ENCODE results near the gene TEX101. TPM values are rescaled to one million over a fixed set of nuclear protein-coding genes. Genes with fewer than 3 reads are reported as not detected.
"Not testable (repeated sequence)": the region's sequence is repeated elsewhere in the genome, so short reads cannot be mapped to it uniquely, and the experiment has no call there.

TEX101 gene
- total RNA-seq, 1 experiment from 2014 or later: 1.7 TPM

DNA sequence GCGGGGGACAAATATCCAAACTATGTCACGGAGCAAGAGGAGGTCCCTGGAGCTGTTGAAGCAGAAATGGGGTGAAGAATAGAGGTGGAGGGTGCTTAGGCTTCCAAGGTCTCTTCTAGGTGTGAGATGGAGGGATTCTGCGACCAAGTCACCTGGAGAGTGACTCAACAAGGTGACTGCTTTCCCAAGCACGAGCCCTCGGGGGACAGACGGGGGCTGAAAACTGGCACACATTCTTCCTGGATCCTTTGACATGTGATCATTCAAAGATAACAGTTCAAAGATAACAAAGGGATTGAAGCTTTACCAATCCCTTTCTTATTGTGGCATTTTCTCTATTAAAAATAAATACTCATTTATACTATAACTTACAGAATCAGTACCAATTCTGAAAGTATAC, 2.2 kb upstream of the TEX101 start:
- DNase-seq (ENCODE audit: low spot score): no peak
- in situ Hi-C loops (cut with HindIII; ENCODE audit: low sequenced_read_pairs): no loop called here

DNA sequence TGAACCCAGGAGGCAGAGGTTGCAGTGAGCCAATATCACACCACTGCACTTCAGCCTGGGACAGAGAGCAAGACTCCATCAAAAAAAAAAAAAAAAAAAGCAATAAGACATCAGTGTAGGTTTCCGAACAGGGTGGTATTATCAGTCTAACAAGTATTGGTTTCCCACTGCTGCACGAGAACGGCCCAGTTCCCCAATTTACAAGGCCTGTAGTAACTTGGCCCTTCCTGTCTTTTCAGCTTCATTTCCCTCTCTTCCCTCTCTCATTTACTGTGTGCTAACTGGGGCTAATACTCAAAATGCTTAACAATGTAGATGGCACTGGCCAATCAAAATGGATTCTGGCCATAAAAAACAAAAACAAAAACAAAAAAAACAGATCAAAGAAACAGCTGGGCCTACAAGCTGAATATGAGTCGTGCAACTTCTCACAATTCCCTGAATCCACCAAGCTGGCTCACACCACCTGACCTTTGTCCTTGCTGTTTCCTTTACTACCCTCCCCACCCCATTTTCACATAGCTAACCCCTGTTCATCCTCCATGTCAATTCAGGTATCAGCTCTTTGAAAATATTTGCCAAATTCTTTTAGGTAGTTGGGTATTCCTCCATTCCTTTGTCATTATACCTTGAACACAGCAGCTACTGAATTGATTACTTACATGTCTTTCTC, 2.4 kb downstream of the TEX101 start:
- in situ Hi-C loops (cut with HindIII; ENCODE audit: low sequenced_read_pairs): no loop called here
- no peak for DNase-seq (ENCODE audit: low spot score)

DNA sequence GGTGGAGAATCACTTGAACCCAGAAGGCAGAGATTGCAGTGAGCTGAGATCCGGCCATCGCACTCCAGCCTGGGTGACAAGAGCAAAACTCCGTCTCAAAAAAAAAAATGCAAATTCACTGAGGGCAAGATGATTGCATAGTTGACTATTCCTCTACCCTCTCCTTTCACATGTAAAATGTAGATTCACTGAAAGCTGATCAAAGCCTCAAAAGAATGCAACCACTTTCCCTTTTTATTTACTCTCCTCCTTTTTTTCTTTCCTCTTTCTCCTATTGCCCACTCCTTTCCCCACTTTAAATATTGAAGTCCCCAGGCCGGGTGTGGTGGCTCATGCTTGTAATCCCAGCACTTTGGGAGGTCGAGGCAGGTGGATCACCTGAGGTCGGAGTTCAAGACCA, 6.3 kb downstream of the TEX101 start:
- DNase-seq (ENCODE audit: low spot score): no peak
- in situ Hi-C loops (cut with HindIII; ENCODE audit: low sequenced_read_pairs): no loop called here

- in situ Hi-C loops (cut with HindIII; ENCODE audit: low sequenced_read_pairs): no loop called here
- no peak for DNase-seq (ENCODE audit: low spot score)
These were observed 7.5 kb downstream of the TEX101 start for GRCh38 chr19:43422000-43422688.

DNA sequence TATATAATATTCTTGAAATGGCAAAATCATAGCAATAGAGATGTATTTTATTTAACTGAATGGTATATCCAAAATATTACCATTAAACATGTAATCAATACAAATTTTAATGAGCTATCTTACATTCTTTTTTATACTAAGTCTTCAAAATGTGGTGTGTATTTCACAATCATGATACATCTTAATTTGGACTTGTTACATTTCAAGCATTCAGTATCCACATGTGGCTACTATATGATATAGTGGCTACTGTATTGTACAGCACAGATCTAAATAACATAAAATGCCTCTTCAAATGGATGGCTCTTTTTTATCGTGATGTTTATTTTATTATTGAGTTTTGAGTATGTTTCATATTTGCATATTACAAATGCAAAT, 8.0 kb downstream of the TEX101 start:
- DNase-seq (ENCODE audit: low spot score): no peak
- in situ Hi-C loops (cut with HindIII; ENCODE audit: low sequenced_read_pairs): no loop called here

- DNase-seq (ENCODE audit: low spot score): no peak
- in situ Hi-C loops (cut with HindIII; ENCODE audit: low sequenced_read_pairs): no loop called here
These were observed 9.1 kb downstream of the TEX101 start for GRCh38 chr19:43423779-43424178.

- in situ Hi-C loops (cut with HindIII; ENCODE audit: low sequenced_read_pairs): no loop called here
- peak; percentile 39 for DNase-seq (ENCODE audit: low spot score)
These were observed 11.1 kb downstream of the TEX101 start for GRCh38 chr19:43425567-43426392.

DNA sequence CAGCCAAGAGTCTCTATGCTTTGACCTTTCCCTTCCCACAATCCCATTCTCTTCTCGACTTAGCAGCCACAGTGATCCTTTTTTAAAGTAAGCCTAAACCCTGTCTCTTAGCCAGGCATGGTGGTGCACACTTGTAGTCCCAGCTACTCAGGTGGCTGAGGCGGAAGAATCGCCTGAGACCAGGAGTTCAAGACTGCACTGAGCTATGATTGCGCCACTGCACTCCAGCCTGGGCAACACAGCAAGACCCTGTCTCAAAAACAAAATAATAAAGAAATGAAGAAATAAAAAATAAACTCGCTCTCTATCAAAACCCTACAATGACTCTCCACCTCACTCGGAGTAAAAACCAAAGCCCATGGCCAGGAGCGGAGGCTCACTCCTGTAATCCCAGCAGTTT, 14.7 kb downstream of the TEX101 start:
- DNase-seq (ENCODE audit: low spot score): no peak
- in situ Hi-C loops (cut with HindIII; ENCODE audit: low sequenced_read_pairs): no loop called here

- in situ Hi-C loops (cut with HindIII; ENCODE audit: low sequenced_read_pairs): no loop called here
- DNase-seq (ENCODE audit: low spot score): no peak
These were observed 15.5 kb downstream of the TEX101 start for GRCh38 chr19:43430142-43430710.

DNA sequence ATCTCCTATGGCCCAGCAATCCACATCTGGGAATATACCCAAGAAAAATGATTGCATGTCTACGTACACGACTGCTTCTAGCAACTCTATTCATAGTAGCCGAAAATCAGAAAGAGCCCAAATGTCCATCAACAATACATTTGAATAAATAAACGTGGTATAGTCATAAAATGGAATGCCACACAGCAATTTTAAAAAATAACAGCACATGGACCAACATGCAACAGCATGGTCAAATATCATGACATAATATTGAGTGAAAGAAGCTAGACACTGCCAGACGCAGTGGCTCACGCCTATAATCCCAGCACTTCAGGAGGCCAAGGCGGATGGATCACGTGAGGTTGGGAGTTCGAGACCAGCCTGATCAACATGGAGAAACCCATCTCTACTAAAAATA, 16.3 kb downstream of the TEX101 start:
- DNase-seq (ENCODE audit: low spot score): no peak
- in situ Hi-C loops (cut with HindIII; ENCODE audit: low sequenced_read_pairs): no loop called here

DNA sequence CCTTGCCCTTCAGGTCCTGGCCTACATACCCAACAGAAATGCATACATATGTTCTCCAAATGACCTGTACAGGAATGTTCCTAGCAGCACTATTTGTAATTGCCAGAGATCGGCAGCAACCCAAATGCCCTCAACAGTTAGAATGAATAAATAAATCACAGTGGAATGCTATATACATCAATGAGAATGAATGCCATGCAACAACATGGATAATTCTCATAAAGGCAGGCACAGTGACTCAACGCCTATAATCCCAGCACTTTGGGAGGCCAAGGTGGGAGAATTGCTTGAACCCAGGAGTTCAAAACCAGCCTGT, 18.6 kb downstream of the TEX101 start:
- in situ Hi-C loops (cut with HindIII; ENCODE audit: low sequenced_read_pairs): no loop called here

DNA sequence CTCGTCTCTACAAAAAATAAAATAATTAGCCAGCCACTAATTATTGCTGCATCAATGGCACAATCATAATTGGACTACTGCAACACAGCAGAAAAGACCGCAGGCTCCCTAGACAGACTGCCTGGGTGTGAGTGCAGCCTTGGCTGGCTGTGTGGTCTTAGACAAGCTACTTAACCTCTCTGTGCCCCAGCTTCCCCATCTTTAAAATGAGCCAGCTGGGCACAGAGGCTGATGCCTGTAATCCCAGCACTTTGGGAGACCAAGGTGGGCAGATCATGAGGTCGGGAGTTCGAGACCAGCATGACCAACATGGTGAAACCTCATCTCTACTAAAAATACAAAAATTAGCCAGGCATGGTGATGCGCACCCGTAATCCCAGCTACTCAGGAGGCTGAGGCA, 19.0 kb downstream of the TEX101 start:
- DNase-seq (ENCODE audit: low spot score): no peak
- in situ Hi-C loops (cut with HindIII; ENCODE audit: low sequenced_read_pairs): no loop called here

More for the DNA sequence above, 18.6 kb downstream of the TEX101 start:
- DNase-seq (ENCODE audit: low spot score): no peak

DNA sequence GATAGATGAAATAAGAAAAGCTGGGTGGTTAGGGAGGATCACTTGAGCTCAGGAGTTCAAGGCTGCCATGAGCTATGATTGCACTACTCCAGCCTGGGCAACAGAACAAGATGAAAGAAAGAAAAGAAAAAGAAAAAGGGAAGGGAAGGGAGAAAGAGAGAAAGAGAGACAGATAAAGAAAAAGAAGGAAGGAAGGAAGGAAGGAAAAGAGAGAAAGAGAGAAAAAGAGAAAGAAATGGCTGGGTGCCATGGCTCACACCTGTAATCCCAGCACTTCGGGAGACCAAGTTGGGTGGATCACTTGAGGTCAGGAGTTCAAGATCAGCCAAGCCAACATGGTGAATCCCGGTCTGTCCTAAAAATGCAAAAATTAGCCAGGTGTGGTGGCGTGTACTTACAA, 21.1 kb downstream of the TEX101 start:
- in situ Hi-C loops (cut with HindIII; ENCODE audit: low sequenced_read_pairs): no loop called here
- DNase-seq (ENCODE audit: low spot score): no peak

GRCh38 chr19:43437284-43437683, 22.6 kb downstream of the TEX101 start:
- in situ Hi-C loops (cut with HindIII; ENCODE audit: low sequenced_read_pairs); DNase-seq (ENCODE audit: low spot score): not testable (repeated sequence)

- in situ Hi-C loops (cut with HindIII; ENCODE audit: low sequenced_read_pairs): no loop called here
- DNase-seq (ENCODE audit: low spot score): no peak
These were observed 23.0 kb downstream of the TEX101 start for GRCh38 chr19:43437712-43438111.

- DNase-seq (ENCODE audit: low spot score): no peak
- in situ Hi-C loops (cut with HindIII; ENCODE audit: low sequenced_read_pairs): no loop called here
These were observed 23.8 kb downstream of the TEX101 start for GRCh38 chr19:43438291-43439031.

DNA sequence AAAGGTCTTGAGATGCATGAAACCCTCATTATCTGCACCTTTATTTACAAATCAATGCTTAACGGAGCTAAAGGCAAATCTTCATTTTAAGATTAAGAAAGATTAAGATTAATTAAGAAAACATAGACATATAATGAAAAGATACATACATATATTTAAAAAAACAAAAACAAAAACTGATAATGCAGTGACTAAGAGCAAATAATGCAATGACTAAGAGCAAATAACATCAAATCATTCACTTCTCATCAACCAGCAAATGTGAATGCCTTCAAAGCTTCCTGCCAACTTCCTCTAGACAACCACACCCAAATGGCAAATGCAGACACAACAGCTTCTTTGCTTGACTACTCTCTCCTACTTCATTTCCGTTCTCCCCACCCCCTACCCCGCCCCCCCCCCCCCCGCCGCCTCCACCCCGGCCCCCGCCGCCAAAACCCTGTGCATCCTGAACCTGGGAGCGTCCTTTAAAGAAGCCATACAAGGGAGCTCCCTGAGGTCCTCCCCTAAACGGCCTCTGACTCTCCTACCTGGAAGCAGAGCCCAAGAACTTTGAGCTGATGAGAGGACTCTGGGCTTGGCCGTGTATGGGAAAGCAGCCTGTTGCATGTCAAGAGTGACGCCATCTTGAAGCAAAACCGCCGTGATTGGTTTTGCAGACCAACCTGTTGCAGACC, 24.5 kb downstream of the TEX101 start:
- in situ Hi-C loops (cut with HindIII; ENCODE audit: low sequenced_read_pairs): no loop called here
- DNase-seq (ENCODE audit: low spot score): no peak

- in situ Hi-C loops (cut with HindIII; ENCODE audit: low sequenced_read_pairs): no loop called here
- DNase-seq (ENCODE audit: low spot score): no peak
These were observed 25.0 kb downstream of the TEX101 start for GRCh38 chr19:43439709-43440063.

GRCh38 chr19:43441716-43442115, 27.0 kb downstream of the TEX101 start:
- in situ Hi-C loops (cut with HindIII; ENCODE audit: low sequenced_read_pairs): no loop called here
- no peak for DNase-seq (ENCODE audit: low spot score)

All from G401 (cell line).